GM19351 (cell line): ENCODE data around the gene MYOM1.

Experiments
- ATAC-seq: cut with Tn5 transposase; IDR thresholded peaks from one replicate; pipeline ENCODE4 v1.9.1; 2021; ENCODE audit warnings: mild to moderate bottlenecking, moderate library complexity; ENCODE audit not compliant: unreplicated experiment

The MYOM1 gene

GRCh38 chr18:3219631-3220335 lies at the start of gene MYOM1:
TSS of gene MYOM1 (minus strand) at chr18:3219968. CDS start at chr18:3215223, 4,745 bp downstream.
- ATAC-seq: no peak

- no peak for ATAC-seq
These were observed 49.6 kb upstream of the MYOM1 start for GRCh38 chr18:3269241-3269913.

GRCh38 chr18:3268306-3268705 lies 48.5 kb upstream of the MYOM1 start:
- no peak for ATAC-seq

GRCh38 chr18:3266062-3266608 lies 46.4 kb upstream of the MYOM1 start:
- ATAC-seq: no peak

- ATAC-seq: no peak
These were observed 45.8 kb upstream of the MYOM1 start for GRCh38 chr18:3265564-3266033.

- no peak for ATAC-seq
These were observed 44.6 kb upstream of the MYOM1 start for GRCh38 chr18:3264362-3264761.

- no peak for ATAC-seq
These were observed 43.4 kb upstream of the MYOM1 start for GRCh38 chr18:3263132-3263700.

- peak; percentile 35 for ATAC-seq
These were observed 42.7 kb upstream of the MYOM1 start for GRCh38 chr18:3262234-3263131.

- peak; percentile 82 for ATAC-seq
These were observed 41.8 kb upstream of the MYOM1 start, which contains the start of gene MYL12B for GRCh38 chr18:3261373-3262233. TSS of gene MYL12B (plus strand) at chr18:3262133. CDS start at chr18:3272899, 10,766 bp downstream.

GRCh38 chr18:3260995-3261372 lies 41.2 kb upstream of the MYOM1 start:
- no peak for ATAC-seq

GRCh38 chr18:3257627-3258120 lies 37.9 kb upstream of the MYOM1 start:
- no peak for ATAC-seq

GRCh38 chr18:3256693-3257626 lies 37.2 kb upstream of the MYOM1 start:
- no peak for ATAC-seq

- ATAC-seq: no peak
These were observed 35.9 kb upstream of the MYOM1 start for GRCh38 chr18:3255611-3256165.

- ATAC-seq: no peak
These were observed 35.0 kb upstream of the MYOM1 start for GRCh38 chr18:3254725-3255124.

GRCh38 chr18:3252843-3253242 lies 33.1 kb upstream of the MYOM1 start:
- ATAC-seq: no peak

GRCh38 chr18:3251963-3252277 lies 32.2 kb upstream of the MYOM1 start:
- no peak for ATAC-seq

- no peak for ATAC-seq
These were observed 31.6 kb upstream of the MYOM1 start for GRCh38 chr18:3251249-3251962.
